GM19324 (cell line): ENCODE results near the gene AGMO.

ENCODE experiments used
- ATAC-seq: cut with Tn5 transposase; IDR thresholded peaks from one replicate; pipeline ENCODE4 v1.9.1; 2021; ENCODE audit warnings: mild to moderate bottlenecking, moderate library complexity; ENCODE audit not compliant: unreplicated experiment, low FRiP score

Gene AGMO

GRCh38 chr7:15168489-15168888 lies 393.3 kb downstream of the AGMO start:
- no peak for ATAC-seq

- no peak for ATAC-seq
These were observed 393.9 kb downstream of the AGMO start for GRCh38 chr7:15167912-15168311.

- ATAC-seq = no peak
These were observed 395.2 kb downstream of the AGMO start for GRCh38 chr7:15166620-15167019.

- ATAC-seq = no peak
These were observed 402.6 kb downstream of the AGMO start for GRCh38 chr7:15159261-15159660.

DNA sequence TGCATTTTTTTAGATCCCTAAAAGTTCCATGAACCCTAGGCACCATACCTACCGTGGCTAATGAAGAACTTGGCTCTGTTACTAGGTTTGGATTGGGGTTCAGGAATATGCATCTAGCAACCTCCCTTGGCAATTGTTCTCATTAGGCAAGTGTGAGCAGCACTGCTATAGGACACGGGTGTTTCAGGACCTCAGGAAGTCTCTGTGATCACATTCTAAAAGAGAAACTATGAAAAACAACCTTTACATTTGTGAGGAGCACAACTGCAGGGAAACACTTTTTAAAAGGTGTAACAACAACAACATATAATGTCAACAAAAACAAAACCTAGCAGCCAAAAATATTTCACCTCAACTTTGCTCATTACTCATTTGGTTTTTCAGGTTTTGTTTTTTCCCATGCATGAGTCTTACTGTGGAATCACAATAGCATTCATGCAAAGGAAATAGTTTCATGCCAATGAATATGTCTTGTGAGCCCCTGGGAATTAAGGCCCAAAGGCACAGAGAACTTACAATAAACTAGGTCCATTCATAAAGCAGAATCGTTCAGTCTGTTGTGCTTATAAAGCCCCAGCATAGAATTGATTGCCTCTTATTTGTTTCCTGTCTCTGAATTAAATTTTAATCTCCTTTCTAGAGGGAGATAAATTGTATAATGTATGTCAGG lies 403.5 kb downstream of the AGMO start:
- ATAC-seq = no peak
